GM04504 (cell line): ENCODE results near the gene PPP1R1B.
"Not testable (repeated sequence)": the region's sequence is repeated elsewhere in the genome, so short reads cannot be mapped to it uniquely, and the experiment has no call there.

Source experiments
- DNase-seq: peaks from one replicate; pipeline ENCODE4 v3.0.0-alpha.2; 2012; ENCODE audit warnings: low read depth

The PPP1R1B gene

DNA sequence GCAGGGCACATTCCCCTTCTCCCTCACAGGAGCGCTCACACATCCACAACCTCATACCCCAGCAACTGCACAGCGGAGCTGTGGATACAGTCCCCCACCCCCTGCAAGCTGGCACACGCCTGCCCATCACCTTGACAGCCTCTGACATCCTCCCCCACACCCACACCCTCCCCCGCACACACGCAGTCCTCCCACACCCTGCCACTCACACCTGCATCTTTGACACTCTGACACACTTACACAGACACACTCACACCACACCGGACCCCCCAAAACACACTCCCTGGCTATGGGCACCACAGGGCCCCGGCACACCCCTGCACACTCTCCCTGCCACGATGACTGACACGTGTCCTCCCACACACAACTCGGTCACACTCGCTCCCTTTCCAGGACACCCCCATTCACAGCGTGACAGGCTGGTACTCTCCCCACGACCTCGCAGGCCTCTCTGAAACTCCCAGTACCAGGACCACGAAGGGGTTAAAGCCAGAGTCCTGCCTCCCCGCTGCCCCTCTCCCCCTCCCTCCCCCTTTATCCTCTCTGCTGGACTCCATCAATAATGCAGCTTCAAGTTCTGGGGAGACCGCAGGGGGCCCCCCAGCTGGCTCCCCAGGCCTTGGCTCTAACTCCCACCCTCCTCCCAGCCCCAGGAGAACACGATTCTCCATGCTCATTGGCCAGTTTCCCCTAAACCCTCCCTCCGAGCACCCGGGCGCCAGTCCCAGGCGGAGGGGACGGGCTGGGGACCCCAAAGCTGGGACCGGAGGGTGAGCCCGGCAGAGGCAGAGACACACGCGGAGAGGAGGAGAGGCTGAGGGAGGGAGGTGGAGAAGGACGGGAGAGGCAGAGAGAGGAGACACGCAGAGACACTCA is at the start of gene PPP1R1B:
TSS of gene PPP1R1B (plus strand) at position 782 of the 876 bp plus-strand sequence. CDS start 441 bp downstream, outside the sequence.
- no peak for DNase-seq

DNA sequence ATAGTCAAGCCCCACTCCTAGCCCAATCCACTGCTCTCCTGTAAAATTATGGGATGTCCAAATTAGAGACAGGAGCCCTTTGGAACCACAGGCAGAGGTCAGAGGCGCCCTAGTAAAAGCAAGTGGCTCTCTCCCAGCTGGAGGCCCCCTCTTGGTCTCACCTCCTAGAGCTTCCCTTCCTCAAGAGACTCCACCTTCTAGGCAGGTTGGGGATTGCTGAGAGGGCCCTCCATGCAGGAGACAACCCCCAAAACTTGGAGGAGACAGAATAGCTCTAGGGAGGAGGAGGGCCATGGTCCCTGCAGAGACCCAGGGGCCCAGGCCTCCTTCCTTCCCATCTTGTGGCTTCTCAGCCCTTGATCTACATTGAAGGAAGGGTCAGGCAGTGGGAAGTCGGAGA is 48.5 kb upstream of the PPP1R1B start:
- DNase-seq: no peak

GRCh38 chr17:39579318-39580081 is 47.3 kb upstream of the PPP1R1B start:
- DNase-seq: no peak

DNA sequence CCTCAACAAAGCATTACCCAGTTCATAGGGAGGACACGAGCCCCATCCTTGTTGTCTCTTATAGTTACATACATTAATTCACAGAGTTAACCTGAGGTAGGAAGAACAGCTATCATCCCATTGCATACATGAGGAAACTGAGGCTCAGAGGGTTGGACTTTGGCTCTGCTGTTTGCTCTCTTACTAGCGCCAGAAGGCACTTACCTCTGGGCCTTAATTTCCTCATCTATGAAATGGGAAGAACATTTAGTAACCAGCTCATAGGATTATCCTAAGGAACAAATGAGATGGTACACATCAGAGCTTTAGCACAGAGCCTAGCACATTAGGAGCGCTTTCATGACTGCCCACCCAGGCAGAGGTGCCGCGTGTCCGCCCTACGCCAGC is 46.7 kb upstream of the PPP1R1B start:
- no peak for DNase-seq

DNA sequence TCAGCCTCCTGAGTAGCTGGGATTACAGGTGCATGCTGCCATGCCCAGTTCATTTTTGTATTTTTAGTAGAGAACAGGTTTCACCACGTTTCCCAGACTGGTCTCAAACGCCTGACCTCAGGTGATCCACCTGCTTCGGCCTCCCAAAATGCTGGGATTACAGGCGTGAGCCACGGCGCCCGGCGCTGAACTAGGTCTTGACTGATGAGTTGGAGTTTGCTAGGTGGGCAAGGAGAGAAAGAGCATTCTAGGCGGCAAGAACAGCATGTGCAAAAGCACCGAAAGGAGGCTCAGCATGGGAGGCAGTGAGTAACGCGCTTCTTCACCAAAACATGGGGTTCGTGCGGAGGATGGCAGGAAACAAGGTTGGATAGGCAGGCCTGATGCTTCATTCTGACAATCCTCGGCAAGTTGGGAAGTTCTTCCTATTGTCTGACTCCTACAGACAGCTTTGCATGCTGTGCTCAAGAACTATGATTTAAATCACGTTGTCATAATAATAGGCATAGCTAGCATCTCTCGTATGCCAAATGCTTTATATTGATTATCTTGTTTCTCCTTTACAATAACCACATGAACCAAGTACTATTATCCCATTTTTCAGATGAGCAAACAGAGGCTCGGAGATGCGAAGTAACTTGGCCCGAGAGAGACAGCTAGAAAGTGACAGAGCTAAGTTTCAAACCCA is 45.5 kb upstream of the PPP1R1B start:
- DNase-seq: no peak

DNA sequence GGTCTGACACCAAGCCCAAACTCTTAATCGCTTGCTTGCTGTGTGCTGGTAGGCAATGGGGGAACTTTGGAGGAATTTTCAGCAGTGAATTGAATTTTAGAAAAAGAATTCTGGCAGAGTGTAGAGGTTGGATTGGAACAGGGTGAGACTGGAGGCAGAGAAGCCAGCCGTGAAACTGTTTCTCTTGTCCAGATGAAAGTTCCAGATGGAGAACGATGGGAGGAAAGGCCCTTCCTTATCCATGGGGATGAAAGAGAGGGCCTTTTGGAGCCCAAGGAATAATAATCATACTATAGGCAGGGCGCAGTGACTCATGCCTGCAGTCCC is 45.0 kb upstream of the PPP1R1B start:
- DNase-seq: no peak

DNA sequence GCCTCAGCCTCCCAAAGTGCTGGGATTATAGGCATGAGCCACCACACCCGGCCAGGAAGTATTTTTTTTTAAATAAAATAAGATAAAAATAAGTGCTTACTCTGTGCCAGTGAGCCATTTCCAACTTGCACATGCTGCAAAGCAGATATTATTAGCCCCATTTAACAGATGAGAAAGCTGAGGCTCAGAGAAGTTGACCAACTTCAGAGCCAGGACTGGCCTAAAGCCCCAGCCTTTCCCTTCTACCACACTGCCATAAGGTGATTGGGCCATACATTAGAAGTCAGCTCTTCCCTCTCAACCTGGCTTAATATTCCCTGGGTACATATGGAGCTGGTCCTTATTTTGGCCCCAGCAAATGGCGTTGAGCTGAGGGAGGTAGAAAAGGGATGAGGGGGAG is 44.1 kb upstream of the PPP1R1B start:
- DNase-seq: no peak

- DNase-seq: not testable (repeated sequence)
These were observed 36.6 kb upstream of the PPP1R1B start for GRCh38 chr17:39590180-39590579.

DNA sequence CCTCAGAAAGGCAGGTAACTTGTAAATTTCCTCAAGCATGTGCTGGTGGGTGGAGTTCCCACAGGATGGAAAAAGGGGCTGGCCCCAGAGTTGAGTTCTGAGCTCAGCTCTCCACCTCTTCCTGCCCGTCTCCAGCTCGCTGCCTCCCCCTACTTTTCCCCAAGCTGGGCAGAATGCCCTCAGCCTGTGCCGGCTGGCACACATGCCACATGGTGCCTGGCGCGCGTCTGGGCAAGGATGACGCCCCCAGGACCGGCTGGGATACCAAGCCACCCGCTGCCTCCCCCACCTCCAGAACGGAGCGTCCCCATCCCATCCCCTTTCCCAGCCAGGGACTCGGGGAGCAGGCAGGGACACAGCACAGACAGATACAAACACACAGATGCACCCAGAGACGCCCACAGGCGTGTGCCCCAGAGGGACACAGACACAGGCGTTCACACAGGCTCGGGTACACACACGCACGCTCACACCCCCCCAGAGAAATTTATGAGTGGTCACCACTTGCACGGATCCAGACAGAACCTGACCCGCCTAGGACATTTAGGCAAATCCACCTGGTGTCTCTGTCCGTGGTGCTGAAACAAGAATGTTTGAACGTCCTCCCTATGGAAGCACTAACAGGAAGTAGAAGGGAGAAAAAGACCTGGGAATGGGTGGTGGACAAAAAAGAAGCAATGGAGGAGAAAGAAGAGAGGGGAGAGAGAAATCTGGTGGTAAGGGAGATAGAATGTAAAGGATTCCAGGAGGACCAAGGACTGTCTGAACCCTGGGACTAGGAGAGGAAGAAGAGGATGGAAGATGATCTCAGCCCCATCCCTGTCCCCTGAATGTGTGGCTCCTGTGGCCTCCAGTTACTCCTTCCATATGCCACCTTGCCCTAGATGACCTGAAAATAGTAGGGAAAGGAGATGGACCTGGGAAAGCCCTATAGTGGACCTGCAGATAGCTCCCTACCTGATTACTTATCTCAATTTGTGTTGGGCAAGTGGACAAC is 34.5 kb upstream of the PPP1R1B start:
- DNase-seq: no peak

- DNase-seq: no peak
These were observed 33.4 kb upstream of the PPP1R1B start for GRCh38 chr17:39593371-39593770.

DNA sequence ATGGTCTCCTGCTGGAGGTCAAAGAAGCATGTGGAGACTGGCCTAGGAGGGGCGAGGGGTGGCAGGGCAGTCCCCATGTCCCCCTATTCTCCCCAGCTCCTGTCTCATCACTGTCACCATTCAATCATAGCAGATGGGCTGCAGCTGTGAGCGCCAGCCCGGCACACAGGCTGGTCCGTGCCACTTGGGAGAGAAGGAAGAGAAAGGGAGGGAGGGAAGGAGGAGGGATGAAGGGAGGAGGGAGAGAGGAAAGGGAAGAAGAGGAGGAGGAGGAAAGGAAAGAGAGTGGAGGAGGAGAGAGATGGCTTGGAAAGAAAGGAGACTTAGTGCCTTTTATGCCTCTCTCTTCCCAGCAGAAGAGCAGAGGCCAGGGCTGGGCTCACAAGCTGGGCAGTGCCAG is 31.5 kb upstream of the PPP1R1B start:
- no peak for DNase-seq

- no peak for DNase-seq
These were observed 30.7 kb upstream of the PPP1R1B start for GRCh38 chr17:39595928-39596510.

GRCh38 chr17:39596543-39597267 is 30.0 kb upstream of the PPP1R1B start:
- DNase-seq: no peak

DNA sequence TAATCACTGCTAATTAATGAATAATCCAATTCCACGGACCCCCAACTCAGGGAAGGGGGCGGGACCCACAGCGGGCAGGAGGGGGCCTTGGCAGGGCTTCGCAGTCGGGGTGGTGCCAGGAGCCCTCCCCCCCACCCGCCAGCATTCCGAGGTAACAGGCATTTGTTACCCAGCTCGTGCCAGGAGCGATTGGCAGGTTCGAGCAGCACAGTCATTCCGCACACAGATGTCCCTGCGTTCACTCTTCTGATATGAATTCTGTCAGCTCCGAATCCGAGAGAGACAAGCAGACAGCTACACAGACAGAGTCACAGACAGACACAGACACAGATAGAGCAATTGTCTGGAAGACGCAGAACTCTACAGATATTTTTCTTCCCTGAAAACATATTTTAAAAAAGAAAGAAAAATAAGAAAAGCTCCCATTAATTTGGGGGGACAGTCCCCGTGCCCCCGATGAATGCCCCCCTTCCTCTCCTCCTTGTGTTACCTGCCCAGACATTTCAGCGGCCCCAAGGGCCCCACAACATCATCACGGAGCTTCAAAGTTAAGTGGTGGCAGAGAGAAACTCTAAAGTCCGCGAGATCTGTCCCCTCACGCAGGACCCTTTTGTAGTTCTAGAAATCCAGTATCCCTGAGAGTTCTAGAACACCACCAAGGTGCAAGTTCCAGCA is 29.2 kb upstream of the PPP1R1B start:
- DNase-seq: no peak

GRCh38 chr17:39598047-39598481 is 28.7 kb upstream of the PPP1R1B start:
- DNase-seq: no peak

GRCh38 chr17:39598630-39599003 is 28.1 kb upstream of the PPP1R1B start:
- no peak for DNase-seq

- DNase-seq: no peak
These were observed 27.6 kb upstream of the PPP1R1B start for GRCh38 chr17:39599004-39599664.

GRCh38 chr17:39599665-39600231 is 27.0 kb upstream of the PPP1R1B start:
- no peak for DNase-seq
